Measurements from ENCODE around the gene ZMYM2.
A peak's percentile ranks its signal among the peaks of the same experiment; 100 is the strongest.

ZMYM2 gene

DNA sequence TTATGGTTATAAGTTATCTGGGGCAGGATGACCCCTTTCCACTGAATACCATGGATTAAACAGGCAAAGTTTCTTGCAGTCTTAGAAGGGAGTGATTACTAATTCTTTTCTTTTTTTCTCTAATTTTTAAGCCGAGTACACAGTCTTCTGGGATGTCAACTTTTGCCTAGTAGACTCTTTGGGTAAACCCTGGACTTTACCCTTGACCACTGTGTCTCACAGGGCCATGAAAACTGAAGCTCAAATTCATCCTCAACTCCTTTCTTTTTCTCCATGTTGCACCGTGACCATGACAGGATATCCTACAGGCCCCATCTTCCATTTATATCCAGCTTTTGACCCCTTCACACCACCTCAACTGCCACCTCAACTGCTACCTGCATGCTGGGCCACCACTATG is 150.5 kb downstream of the ZMYM2 start:
- no peak for DNase-seq

- no peak for DNase-seq
These were observed 155.6 kb downstream of the ZMYM2 start for GRCh38 chr13:20114066-20114610.

- DNase-seq, result peak; percentile 23
These were observed 157.7 kb downstream of the ZMYM2 start for GRCh38 chr13:20116213-20116612.

- peak; percentile 63 for DNase-seq
These were observed 160.0 kb downstream of the ZMYM2 start for GRCh38 chr13:20118268-20119140.

GRCh38 chr13:20119960-20120359 is 161.4 kb downstream of the ZMYM2 start:
- DNase-seq, result no peak

DNA sequence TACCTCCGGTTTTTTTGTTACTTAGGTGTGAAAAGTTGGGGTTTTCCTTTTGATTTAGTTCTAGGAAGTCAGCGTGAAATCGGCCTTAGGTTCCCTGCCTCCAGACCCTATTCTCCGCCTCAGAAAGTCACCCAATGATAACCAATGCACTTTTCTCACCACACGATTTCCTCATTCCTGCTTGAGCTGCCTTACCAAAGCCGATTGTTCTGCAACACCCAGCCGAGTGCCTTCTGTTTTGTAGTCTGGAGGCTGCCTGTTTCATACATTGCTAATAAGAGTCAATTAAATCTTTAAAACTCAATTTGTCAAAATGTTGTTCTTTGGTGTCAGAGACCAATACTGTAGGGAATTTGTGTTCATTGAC is 162.6 kb downstream of the ZMYM2 start:
- no peak for DNase-seq

- no peak for DNase-seq
These were observed 165.8 kb downstream of the ZMYM2 start for GRCh38 chr13:20124303-20124702.

- no peak for DNase-seq
These were observed 166.7 kb downstream of the ZMYM2 start for GRCh38 chr13:20125129-20125782.

DNA sequence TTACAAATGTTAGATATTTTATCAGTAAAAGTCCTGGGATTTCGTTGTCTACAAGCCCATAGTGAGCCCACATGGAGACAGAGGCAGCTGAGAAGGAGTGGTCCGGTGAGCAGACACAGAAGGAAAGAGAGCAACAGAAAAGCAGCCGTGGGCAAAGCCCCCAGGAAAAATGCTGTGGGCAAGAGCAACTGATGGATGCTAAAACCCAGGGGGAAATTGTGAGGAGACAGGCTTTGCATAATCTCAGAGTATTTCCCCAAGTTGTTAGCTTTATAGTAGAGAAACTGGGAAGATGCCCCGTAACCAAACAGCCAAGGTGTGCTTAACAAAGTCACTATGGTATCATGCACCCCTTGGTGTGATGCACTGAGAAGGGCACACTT is 167.2 kb downstream of the ZMYM2 start:
- no peak for DNase-seq

GRCh38 chr13:20126541-20127261 is 168.2 kb downstream of the ZMYM2 start:
- no peak for DNase-seq

GRCh38 chr13:20127262-20127561 is 168.7 kb downstream of the ZMYM2 start:
- DNase-seq, result peak; percentile 20

DNA sequence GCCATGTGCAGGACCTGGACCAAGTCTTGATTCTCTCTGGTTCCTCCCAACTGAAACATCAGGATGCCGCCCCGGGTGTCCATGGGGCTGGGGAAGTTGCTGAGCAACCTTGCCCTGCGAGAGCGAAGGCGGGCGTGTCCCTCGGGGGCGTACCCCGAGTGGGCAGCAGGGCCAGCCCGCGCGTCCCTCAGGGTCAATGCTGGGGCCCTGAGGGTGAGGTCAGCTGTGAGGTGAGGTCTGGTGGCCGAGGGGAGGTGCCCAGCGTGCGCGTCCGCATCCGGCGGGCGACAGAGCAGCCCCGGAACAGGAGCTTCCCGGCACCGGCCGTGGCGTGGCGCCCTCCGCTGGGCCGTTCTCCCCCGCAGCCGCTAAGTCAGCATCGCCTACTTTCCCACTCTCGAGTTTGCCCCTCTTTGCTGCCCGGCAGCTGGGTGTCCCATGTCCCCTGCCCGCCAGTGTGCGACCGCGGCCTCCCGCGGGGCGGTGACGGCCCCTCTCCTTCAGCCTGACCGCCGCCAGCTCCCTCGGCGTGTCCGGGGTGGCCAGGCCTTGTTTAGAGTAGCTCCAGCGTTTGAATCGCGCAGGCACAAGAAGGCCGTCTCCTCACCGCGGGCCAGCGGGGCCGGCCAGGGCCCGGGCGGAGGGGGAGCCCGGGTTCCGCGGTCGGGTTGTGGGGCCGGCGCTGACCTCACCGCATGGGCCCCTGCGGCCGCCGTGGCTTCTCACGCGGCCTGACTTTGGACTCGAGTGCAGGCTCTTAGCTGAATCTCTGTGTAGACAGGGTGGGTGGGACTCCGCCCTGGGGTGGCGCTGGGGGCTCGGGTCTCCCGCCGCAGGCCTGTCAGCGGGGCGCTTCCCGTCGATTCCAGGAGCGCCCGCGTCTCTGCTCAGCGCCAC is 169.3 kb downstream of the ZMYM2 start:
- peak; percentile 33 for DNase-seq

DNA sequence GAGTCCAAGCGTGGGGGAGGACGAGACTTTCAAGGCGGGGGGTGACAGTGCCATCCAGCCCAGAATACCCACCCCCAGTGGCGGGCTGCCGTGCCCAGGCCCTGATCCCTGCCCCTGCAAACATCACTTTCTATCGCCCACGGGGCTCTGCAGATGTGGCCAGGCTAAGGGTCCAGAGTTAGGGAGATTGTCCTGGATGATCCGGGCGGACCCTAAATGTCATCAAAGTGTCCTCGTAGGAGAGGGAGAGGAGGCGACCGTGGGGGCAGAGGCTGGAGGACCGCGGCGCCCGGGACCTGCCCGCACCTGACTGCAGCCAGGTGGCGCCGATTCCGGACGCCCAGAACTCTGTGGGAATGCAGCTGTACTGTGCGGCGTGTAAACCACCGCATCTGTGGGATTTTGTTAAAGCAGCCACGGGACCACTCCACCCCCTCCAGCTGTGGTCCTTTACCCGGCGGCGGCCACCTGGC is 170.0 kb downstream of the ZMYM2 start:
- peak; percentile 20 for DNase-seq

GRCh38 chr13:20129076-20129475 is 170.5 kb downstream of the ZMYM2 start:
- no peak for DNase-seq

DNA sequence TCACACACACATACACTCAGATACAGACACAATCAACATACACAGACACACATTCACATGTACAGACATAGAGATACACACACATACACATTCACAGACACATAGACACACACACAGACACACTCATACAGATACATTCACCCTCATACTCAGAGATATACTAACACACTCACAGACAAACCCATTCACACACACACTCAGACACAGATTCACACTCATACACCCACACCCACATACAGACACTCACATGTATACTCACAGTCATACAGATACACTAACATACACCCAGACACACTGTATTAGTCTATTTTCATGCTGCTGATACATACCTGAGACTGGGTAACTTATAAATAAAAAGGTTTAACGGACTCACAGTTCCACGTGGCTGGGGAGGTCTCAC is 171.5 kb downstream of the ZMYM2 start:
- no peak for DNase-seq

DNA sequence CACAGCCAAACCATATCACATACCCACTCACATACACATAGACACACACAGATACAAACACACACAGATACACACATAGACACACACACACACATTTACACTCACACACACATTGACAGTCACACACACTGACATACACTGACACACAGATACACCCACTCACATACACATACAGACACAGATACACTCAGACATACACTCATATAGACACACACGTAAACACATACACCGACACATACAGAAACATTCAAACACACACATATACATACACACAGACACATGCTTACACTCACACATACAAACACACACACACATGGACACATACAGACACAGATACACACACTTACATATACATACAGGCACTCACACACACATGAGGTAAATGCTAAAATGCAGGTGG is 172.1 kb downstream of the ZMYM2 start:
- DNase-seq, result no peak

DNA sequence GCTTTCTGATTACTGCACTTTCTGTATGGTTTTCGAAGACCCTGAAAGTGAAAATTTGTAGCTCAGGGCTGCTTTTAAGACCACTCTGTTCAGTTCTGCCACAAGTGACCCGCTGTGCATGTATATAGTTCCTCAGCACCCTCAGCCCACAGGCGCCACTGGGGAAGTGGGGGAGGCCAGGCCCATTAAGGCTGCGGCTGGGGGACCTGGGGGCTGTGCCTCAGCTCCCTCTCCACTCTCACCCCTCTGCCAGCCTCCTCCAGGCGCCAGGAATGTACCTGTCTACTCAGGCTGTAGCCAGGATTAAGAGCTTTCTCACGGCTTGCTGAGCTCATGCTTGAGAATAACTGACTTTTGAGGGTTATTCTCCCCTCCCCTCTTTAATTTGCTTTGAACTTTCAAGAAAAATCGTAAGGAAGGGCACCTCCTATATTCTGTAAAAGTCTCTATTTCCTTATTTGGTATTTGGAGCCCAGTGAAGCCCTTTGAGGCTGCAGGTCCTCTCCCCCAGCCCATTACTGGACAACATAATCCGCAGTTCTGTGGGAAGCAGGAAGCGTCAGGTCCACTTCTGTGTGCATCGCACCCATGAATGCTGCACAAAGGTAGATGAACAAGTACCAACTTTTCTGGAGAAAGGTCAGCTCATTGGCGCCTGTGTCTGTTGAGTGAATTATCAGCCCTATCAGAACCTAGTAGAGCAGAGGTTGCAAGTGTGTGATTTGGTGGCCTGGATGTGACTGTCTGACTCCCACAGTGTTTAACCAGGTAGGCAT is 172.7 kb downstream of the ZMYM2 start:
- DNase-seq, result no peak

GRCh38 chr13:20132052-20132634 is 173.6 kb downstream of the ZMYM2 start:
- no peak for DNase-seq

GRCh38 chr13:20134732-20135131 is 176.2 kb downstream of the ZMYM2 start:
- no peak for DNase-seq

DNA sequence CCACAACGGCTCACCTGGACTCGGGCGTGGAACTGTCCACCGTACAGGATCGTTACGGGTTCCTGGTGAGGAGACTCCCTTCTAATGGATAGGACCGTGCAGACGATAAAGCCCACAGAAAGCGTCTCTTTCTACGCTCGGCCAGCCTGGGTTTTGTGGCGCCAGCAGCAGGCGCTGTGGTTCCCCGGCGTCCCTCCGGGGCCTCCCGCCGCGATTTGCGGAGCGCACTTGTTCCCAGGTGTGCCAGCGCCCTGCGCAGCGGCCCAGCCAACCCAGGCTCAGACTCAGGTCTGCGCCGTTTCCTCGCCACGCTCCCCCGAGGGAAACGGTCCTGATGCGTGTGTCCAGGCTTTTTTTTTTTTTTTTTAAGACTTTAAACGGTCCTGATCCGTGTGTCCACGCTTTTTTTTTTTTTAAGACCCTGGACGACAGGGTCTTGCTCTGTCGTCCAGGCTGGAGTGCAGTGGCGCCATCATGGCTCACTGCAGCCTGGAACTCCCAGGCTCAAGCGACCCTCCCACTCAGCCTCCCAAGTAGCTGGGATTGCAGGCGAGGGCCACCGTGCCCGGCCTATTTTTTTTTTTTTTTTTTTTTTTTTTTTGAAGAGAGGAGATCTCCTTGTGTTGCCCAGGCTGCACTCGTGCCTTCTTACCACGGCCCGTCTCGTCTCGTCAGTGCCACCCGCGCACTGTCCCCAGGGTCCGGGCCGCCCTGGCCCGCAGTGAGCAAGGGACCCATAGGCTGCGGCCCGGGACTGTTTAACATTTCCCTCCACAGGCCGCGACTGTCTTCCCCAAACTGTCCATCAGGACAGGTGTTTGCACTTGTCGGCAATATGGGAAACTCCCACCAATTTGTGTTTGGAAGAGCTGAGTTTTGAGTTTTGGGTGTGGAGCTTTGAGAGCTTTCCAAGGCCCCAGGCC is 178.5 kb downstream of the ZMYM2 start:
- DNase-seq, result peak; percentile 47
